GM23248 (cell line): ENCODE data around the gene LYRM1.

Experiments
- EZH2 ChIP-seq: fragments of 200-600 bp; sonication (generic); IDR thresholded peaks from 2 replicates; pipeline ENCODE4 v1.6.1; 2018; ENCODE audit warnings: antibody characterized with exemption, mild to moderate bottlenecking; ENCODE audit not compliant: insufficient read depth, poor library complexity, severe bottlenecking
- EZH2phosphoT487 ChIP-seq: fragments of 200-600 bp; sonication (generic); IDR thresholded peaks from 2 replicates; pipeline ENCODE4 v1.6.1; 2018; ENCODE audit warnings: antibody characterized with exemption, moderate library complexity, mild to moderate bottlenecking, low read depth; ENCODE audit not compliant: insufficient read depth

- TF ChIP-seq EZH2phosphoT487, result no peak
- TF ChIP-seq EZH2, result no peak
Observed at GRCh38 chr16:20875355-20875650, 25.3 kb upstream of the LYRM1 start.
